ENCODE measurements around the gene SFXN1. TPM values are rescaled to one million over a fixed set of nuclear protein-coding genes. Genes with fewer than 3 reads are reported as not detected.
"Not testable (repeated sequence)": the region's sequence is repeated elsewhere in the genome, so short reads cannot be mapped to it uniquely, and the experiment has no call there.

Gene SFXN1
- total and polyA plus RNA-seq, 7 donors = 8.6 to 25.0 (median 16.3) TPM

DNA sequence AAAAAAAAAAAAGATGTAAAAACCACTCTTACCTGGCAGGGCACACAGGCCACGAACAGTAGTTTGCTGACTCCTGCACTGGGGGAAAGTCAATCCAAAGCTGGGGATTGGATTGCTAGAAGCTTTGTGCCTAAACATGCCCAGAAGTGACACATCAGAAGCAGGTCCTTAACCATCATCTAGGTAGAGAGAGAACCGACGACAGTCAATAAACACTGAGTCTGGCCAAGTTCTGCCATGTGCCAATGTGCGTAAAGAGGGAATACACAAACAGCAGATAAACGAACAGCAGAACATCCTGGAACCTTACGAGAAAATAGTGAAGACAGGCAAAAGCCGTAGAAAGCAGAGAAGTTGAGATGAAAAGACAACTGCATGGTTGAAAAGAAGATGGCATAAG is 14.9 kb downstream of the SFXN1 start:
- peaks cover 11 to 37% of the 10 kb centered on the region in 2 donors for H3K36me3 ChIP-seq (ENCODE audit: insufficient read depth in 1 of 2, low read depth in 1 of 2)
- no peaks in the 10 kb centered on the region for H3K4me1 ChIP-seq
- no peak overlapping the region for H3K27ac ChIP-seq
- no peaks in the 10 kb centered on the region for H3K9me3 ChIP-seq
- no peaks in the 10 kb centered on the region for H3K27me3 ChIP-seq (ENCODE audit: insufficient read depth in 3 of 3, low read length in 2 of 3)
- no peak overlapping the region for H3K4me3 ChIP-seq
- intact Hi-C loops (cut with DNase I) = no loop called here
- no peak for DNase-seq
- ATAC-seq = no peak
- 91 to 93% (median 92%) methylated on average over 7 of the region's 7 CpGs for WGBS, 3 donors
- no peak for TF ChIP-seq CTCF (IDR thresholded peaks at IDR 0.05)

DNA sequence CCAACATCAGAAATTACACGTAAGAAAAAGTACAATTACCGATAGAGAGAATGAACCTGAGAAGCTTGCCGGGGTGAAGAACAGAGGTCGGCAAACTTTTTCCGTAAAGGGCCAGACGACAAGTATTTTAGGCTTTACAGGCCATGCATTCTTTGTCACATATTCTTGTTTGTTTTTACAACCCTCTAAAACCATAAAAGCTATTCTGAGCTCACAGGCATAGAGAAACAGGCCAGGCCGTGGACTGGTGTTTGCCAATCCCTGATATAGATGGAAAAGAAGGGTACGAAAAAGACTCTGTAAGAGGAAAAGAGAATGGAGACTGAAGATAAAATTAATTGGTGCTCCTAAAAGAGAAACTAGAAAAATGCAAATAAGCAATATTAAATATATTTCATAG is 15.4 kb downstream of the SFXN1 start:
- no peaks in the 10 kb centered on the region for H3K27me3 ChIP-seq (ENCODE audit: insufficient read depth in 3 of 3, low read length in 2 of 3)
- no peak for DNase-seq
- intact Hi-C loops (cut with DNase I) = no loop called here
- no peak for ATAC-seq
- H3K27ac ChIP-seq = no peak overlapping the region
- no peak overlapping the region for H3K4me3 ChIP-seq
- no peak for TF ChIP-seq CTCF (IDR thresholded peaks at IDR 0.05)
- H3K36me3 ChIP-seq (ENCODE audit: insufficient read depth in 1 of 2, low read depth in 1 of 2) = peaks cover 11 to 42% of the 10 kb centered on the region in 2 donors
- H3K9me3 ChIP-seq = no peaks in the 10 kb centered on the region
- H3K4me1 ChIP-seq = no peaks in the 10 kb centered on the region
- WGBS, 3 donors = 89 to 97% (median 95%) methylated on average over 8 of the region's 8 CpGs

DNA sequence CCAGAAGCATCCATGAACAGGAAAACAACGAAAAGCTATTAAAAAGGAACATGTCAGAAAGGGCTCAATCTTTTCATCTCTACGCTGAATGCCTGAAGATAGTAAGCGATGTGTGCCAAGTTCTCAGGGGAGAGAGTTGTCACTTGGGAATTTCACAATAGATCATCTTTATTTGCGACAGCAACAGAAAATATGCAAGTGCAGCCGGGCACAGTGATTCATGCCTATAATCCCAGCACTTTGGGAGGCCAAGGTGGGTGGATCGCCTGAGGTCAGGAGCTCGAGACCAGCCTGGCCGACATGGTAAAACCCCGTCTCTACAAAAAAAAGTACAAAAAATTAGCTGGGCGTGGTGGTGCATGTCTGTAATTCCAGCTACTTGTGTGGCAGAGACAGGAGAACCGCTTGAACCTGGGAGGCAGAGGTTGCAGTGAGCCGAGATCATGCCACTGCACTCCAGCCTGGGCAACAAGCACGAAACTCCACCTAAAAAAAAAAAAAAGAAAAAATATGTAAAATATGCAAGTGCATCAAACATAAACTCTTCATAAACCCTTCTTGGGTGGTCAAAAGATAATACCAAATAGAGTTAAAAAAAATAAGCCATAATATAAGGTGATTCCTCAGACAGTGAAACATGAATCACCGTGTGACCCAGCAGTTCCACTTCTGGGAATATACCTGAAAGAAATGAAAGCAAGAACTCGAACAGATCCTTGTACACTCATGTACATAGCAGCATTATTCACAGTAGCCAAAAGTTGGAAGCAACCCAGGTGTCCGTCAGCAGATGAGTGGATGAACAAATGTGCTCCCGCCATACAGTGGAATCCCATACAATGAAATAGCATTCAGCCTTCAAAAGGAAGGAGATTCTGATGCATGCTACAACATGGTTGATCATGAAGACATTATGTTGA is 16.2 kb downstream of the SFXN1 start:
- DNase-seq (no peak), ATAC-seq (no peak)
- Histone ChIP-seq H3K4me3 (no peak overlapping the region), H3K27ac (no peak overlapping the region), H3K27me3 (ENCODE audit: insufficient read depth in 3 of 3, low read length in 2 of 3) (no peaks in the 10 kb centered on the region), H3K9me3 (no peaks in the 10 kb centered on the region), H3K4me1 (no peaks in the 10 kb centered on the region), H3K36me3 (ENCODE audit: insufficient read depth in 1 of 2, low read depth in 1 of 2) (peaks cover 11 to 48% of the 10 kb centered on the region in 2 donors)
- no peak for TF ChIP-seq CTCF (IDR thresholded peaks at IDR 0.05)
- intact Hi-C loops (cut with DNase I) = no loop called here
- WGBS, 3 donors = 85 to 91% (median 87%) methylated on average over 17 of the region's 17 CpGs

DNA sequence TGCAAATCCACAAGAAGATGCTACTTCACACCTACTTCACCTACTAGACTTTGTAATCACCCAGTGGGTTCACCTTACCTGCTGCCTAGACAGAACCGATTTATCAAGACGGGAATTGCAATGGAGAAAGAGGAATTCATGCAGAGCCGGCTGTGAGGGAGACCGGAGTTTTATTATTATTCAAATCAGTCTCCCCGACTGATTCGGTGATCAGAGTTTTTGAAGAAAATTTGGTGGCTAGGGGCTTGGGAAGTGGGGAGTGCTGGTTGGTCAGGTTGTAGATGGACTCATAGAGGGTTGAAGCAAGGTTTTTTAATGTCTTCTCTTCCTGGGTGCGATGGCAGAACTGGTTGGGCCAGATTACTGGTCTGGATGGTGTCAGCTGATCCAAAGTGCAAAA is 23.4 kb downstream of the SFXN1 start:
- H3K36me3 ChIP-seq (ENCODE audit: insufficient read depth in 1 of 2, low read depth in 1 of 2) = peaks cover 0 to 26% of the 10 kb centered on the region in 2 donors
- WGBS, 3 donors = 88 to 91% (median 90%) methylated on average over 7 of the region's 7 CpGs
- intact Hi-C loops (cut with DNase I) = no loop called here
- H3K27ac ChIP-seq = no peak overlapping the region
- ATAC-seq (no peak), DNase-seq (no peak)
- TF ChIP-seq CTCF (IDR thresholded peaks at IDR 0.05) = no peak
- H3K4me1 ChIP-seq = no peaks in the 10 kb centered on the region
- H3K9me3 ChIP-seq = no peaks in the 10 kb centered on the region
- no peaks in the 10 kb centered on the region for H3K27me3 ChIP-seq (ENCODE audit: insufficient read depth in 3 of 3, low read length in 2 of 3)
- H3K4me3 ChIP-seq = no peak overlapping the region

DNA sequence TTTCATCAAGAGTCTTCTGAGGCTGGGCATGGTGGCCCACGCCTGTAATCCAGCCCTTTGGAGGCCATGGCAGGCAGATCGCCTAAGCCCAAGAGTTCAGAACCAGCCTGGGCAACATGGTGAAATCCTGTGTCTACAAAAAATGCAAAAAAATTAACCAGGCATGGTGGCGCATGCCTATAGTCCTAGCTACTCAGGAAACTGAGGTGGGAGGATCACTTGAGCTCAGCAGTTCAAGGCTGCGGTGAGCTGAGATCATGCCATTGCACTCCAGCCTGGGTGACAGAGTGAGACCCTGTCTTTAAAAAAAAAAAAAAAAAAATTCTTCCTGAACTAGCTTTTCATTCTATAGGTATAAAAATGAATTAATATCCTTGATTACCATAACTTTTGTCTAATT is 29.3 kb downstream of the SFXN1 start:
- H3K9me3 ChIP-seq; H3K4me3 ChIP-seq; DNase-seq; H3K4me1 ChIP-seq; ATAC-seq; H3K27ac ChIP-seq; H3K27me3 ChIP-seq (ENCODE audit: insufficient read depth in 3 of 3, low read length in 2 of 3); intact Hi-C loops (cut with DNase I): not testable (repeated sequence)
- H3K36me3 ChIP-seq (ENCODE audit: insufficient read depth in 1 of 2, low read depth in 1 of 2) = peaks cover 2 to 42% of the 10 kb centered on the region in 2 donors
- WGBS, 3 donors = 96 to 99% (median 97%) methylated on average over 4 of the region's 4 CpGs

Data from psoas muscle (tissue), 8 donors.